ACHN (cell line): Measurements from ENCODE around the gene STMN1.
"Not testable (repeated sequence)": the region's sequence is repeated elsewhere in the genome, so short reads cannot be mapped to it uniquely, and the experiment has no call there.

Experiments used
- DNase-seq: peaks from one replicate; pipeline ENCODE4 v3.0.0-alpha.2; 2015
- in situ Hi-C: cut with HindIII; loops from 2 replicates; pipeline ENCODE4 v1.10.0; 2017; ENCODE audit warnings: low sequenced_read_pairs, low pct_ligation_motif_present, low pct_unique_long_range_greater_than_20kb

STMN1 gene

GRCh38 chr1:25905680-25906643 lies at the start of gene STMN1:
Gene STMN1 (minus strand): TSS chr1:25906419. CDS start chr1:25904676, 1,743 bp downstream.
- peak; percentile 85 for DNase-seq
- in situ Hi-C loops: no loop called here

- in situ Hi-C loops: no loop called here
These were observed 49.3 kb upstream of the STMN1 start for GRCh38 chr1:25955553-25955952.

GRCh38 chr1:25954282-25954938 lies 48.2 kb upstream of the STMN1 start:
- no peak for DNase-seq
- in situ Hi-C loops: no loop called here

More at GRCh38 chr1:25955553-25955952, 49.3 kb upstream of the STMN1 start:
- DNase-seq: no peak

GRCh38 chr1:25952841-25953401 lies 46.7 kb upstream of the STMN1 start:
- in situ Hi-C loops: no loop called here
- no peak for DNase-seq

GRCh38 chr1:25948641-25949040 lies 42.4 kb upstream of the STMN1 start:
- no peak for DNase-seq
- in situ Hi-C loops: no loop called here

GRCh38 chr1:25947027-25947426 lies 40.8 kb upstream of the STMN1 start:
- in situ Hi-C loops: no loop called here

GRCh38 chr1:25945761-25946160 lies 39.5 kb upstream of the STMN1 start:
- DNase-seq: no peak
- in situ Hi-C loops: no loop called here

More at GRCh38 chr1:25947027-25947426, 40.8 kb upstream of the STMN1 start:
- no peak for DNase-seq

- DNase-seq: no peak
- in situ Hi-C loops: no loop called here
These were observed 38.8 kb upstream of the STMN1 start for GRCh38 chr1:25944986-25945385.

GRCh38 chr1:25943511-25943910 lies 37.3 kb upstream of the STMN1 start:
- in situ Hi-C loops, DNase-seq: not testable (repeated sequence)

- DNase-seq: no peak
- in situ Hi-C loops: no loop called here
These were observed 30.7 kb upstream of the STMN1 start for GRCh38 chr1:25936947-25937346.

GRCh38 chr1:25933479-25934365 lies 27.5 kb upstream of the STMN1 start:
- in situ Hi-C loops: no loop called here
- DNase-seq: no peak

GRCh38 chr1:25932811-25933400 lies 26.7 kb upstream of the STMN1 start:
- DNase-seq, in situ Hi-C loops: not testable (repeated sequence)

- in situ Hi-C loops: no loop called here
- DNase-seq: no peak
These were observed 26.1 kb upstream of the STMN1 start for GRCh38 chr1:25932321-25932720.

GRCh38 chr1:25929016-25929415 lies 22.8 kb upstream of the STMN1 start:
- DNase-seq: no peak
- in situ Hi-C loops: no loop called here

- in situ Hi-C loops: no loop called here
- DNase-seq: no peak
These were observed 21.5 kb upstream of the STMN1 start for GRCh38 chr1:25927521-25928265.

- in situ Hi-C loops: no loop called here
These were observed 20.7 kb upstream of the STMN1 start for GRCh38 chr1:25926731-25927496.

GRCh38 chr1:25924454-25924853 lies 18.2 kb upstream of the STMN1 start:
- in situ Hi-C loops: no loop called here
- DNase-seq: no peak

More at GRCh38 chr1:25926731-25927496, 20.7 kb upstream of the STMN1 start:
- DNase-seq: no peak
